ENCODE results near the gene ITIH5. TPM values are rescaled to one million over a fixed set of nuclear protein-coding genes. Genes with fewer than 3 reads are reported as not detected.

ITIH5 gene
- total RNA-seq, 1 donor from 2014 or later, result 0.29 TPM

DNA sequence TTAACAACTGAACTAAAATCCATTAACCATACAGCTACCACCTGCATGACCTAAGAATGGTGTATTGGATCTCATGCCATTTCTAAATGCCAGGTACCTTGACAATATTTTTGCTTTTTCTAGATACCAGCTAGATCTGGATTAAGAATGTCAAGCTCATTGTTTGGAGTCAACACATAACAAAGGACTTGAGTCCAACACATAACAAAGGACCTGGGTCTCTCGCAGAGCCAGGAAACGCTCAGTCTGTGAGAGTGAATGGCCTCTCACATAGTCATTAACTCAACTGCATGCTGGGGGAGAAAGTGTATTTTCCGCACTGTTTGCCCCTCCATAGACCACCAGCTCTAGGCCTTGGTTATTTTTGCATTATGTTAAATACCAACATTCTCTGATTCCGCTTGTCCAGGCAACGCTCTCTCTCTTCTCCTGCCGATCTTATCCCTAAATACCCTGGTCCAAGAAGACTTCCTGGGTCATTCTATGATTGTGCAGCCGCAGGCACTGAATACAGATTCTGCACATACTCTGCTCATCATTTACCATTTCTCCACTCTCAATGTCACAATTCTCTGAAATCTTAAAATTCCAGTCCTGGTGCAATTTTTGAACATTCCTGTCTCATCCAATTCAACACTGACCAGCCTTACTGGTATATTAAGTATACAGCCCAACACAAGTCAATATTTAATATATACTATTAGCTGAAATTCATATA is 31.2 kb downstream of the ITIH5 start:
- no peaks in the 10 kb centered on the region for H3K27me3 Mint-ChIP-seq (ENCODE audit: unreplicated experiment)
- DNase-seq, result no peak
- no peak for TF ChIP-seq CTCF (IDR thresholded peaks at IDR 0.05; ENCODE audit: partially characterized antibody, unreplicated experiment)
- H3K36me3 Mint-ChIP-seq (ENCODE audit: unreplicated experiment), result peaks cover 8% of the 10 kb centered on the region
- H3K4me3 Mint-ChIP-seq (ENCODE audit: unreplicated experiment), result no peak overlapping the region
- no peak overlapping the region for H3K27ac Mint-ChIP-seq (ENCODE audit: unreplicated experiment)
- H3K4me1 Mint-ChIP-seq (ENCODE audit: low read depth, unreplicated experiment), result no peaks in the 10 kb centered on the region
- H3K9me3 Mint-ChIP-seq (ENCODE audit: unreplicated experiment), result peaks cover 2% of the 10 kb centered on the region

DNA sequence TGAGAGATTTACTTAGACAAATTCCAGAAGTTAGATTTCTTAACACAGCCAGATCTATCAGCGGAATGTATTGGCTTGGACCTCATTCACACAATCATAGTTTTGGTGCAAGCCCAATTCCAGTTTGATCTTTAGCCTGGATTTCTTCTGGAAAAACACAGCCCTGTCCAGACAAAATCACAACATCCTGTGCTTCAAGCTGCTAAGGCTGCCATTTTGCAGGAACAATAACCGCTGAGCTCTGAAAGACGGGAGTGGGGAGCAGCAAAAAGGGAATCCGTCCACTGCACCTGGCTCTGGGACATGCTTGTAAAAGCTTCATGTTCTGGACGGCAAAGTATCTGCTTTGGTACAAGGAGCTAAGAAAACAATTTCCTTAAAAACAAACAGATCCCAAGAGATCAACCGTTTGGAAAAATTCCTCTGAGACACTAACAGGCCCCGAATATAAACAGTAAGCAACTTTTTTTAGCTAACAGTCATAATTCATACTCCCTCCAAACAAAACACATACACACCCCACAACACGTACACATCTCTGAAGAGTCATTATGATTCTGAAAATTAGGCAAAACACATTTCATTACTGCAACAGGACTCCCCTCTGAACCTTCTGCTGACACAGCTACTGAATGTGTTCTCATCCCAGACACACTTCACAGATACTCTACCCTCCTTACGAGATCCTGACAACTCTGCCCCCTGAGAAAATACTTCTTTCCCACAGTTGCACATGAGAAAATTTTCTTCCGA is 32.4 kb downstream of the ITIH5 start:
- peaks cover 8% of the 10 kb centered on the region for H3K36me3 Mint-ChIP-seq (ENCODE audit: unreplicated experiment)
- peaks cover 3% of the 10 kb centered on the region for H3K9me3 Mint-ChIP-seq (ENCODE audit: unreplicated experiment)
- H3K4me3 Mint-ChIP-seq (ENCODE audit: unreplicated experiment), result no peak overlapping the region
- no peaks in the 10 kb centered on the region for H3K4me1 Mint-ChIP-seq (ENCODE audit: low read depth, unreplicated experiment)
- no peak for DNase-seq
- H3K27me3 Mint-ChIP-seq (ENCODE audit: unreplicated experiment), result no peaks in the 10 kb centered on the region
- no peak overlapping the region for H3K27ac Mint-ChIP-seq (ENCODE audit: unreplicated experiment)
- no peak for TF ChIP-seq CTCF (IDR thresholded peaks at IDR 0.05; ENCODE audit: partially characterized antibody, unreplicated experiment)

GRCh38 chr10:7626283-7626682 is 40.5 kb downstream of the ITIH5 start:
- Mint-ChIP-seq H3K4me1 (ENCODE audit: low read depth, unreplicated experiment) (peaks cover 2% of the 10 kb centered on the region), H3K36me3 (ENCODE audit: unreplicated experiment) (no peaks in the 10 kb centered on the region), H3K4me3 (ENCODE audit: unreplicated experiment) (no peak overlapping the region), H3K9me3 (ENCODE audit: unreplicated experiment) (peaks cover 2% of the 10 kb centered on the region), H3K27me3 (ENCODE audit: unreplicated experiment) (peaks cover 3% of the 10 kb centered on the region), H3K27ac (ENCODE audit: unreplicated experiment) (no peak overlapping the region)
- no peak for DNase-seq
- TF ChIP-seq CTCF (IDR thresholded peaks at IDR 0.05; ENCODE audit: partially characterized antibody, unreplicated experiment), result no peak

- Mint-ChIP-seq H3K9me3 (ENCODE audit: unreplicated experiment) (peaks cover 2% of the 10 kb centered on the region), H3K27me3 (ENCODE audit: unreplicated experiment) (peaks cover 3% of the 10 kb centered on the region), H3K27ac (ENCODE audit: unreplicated experiment) (no peak overlapping the region), H3K36me3 (ENCODE audit: unreplicated experiment) (no peaks in the 10 kb centered on the region), H3K4me3 (ENCODE audit: unreplicated experiment) (no peak overlapping the region), H3K4me1 (ENCODE audit: low read depth, unreplicated experiment) (peaks cover 2% of the 10 kb centered on the region)
- no peak for DNase-seq
- no peak for TF ChIP-seq CTCF (IDR thresholded peaks at IDR 0.05; ENCODE audit: partially characterized antibody, unreplicated experiment)
Measured at GRCh38 chr10:7625836-7626235, 40.9 kb downstream of the ITIH5 start.

DNA sequence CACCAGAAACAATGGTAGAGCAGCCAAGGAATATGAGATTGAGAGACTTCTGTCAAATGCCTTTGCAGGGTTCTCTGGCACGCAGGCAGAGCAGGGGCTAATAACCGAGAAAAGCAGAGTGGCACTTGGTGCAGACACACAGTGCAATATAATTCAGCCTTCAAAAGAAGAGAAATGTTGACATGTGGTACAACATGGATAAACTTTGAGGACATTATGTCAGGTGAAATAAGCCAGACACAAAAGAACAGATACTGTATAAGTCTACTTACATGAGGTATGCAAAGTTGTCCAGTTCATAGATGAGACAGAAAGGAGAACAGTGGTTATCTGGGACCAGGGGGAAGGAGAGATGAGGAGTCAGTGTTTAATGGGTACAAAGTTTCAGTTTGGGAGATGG is 41.8 kb downstream of the ITIH5 start:
- Mint-ChIP-seq H3K9me3 (ENCODE audit: unreplicated experiment) (no peaks in the 10 kb centered on the region), H3K4me3 (ENCODE audit: unreplicated experiment) (no peak overlapping the region), H3K27ac (ENCODE audit: unreplicated experiment) (no peak overlapping the region), H3K27me3 (ENCODE audit: unreplicated experiment) (peaks cover 3% of the 10 kb centered on the region), H3K36me3 (ENCODE audit: unreplicated experiment) (no peaks in the 10 kb centered on the region), H3K4me1 (ENCODE audit: low read depth, unreplicated experiment) (peaks cover 2% of the 10 kb centered on the region)
- DNase-seq, result no peak
- no peak for TF ChIP-seq CTCF (IDR thresholded peaks at IDR 0.05; ENCODE audit: partially characterized antibody, unreplicated experiment)
